NCI-H524 (cell line): Measurements from ENCODE around the gene PRRT2.

Experiments
- DNase-seq, 2 experiments: peaks; one replicate each; lab custom pipeline; 2025; lab: John Stamatoyannopoulos, UW

Gene PRRT2

DNA sequence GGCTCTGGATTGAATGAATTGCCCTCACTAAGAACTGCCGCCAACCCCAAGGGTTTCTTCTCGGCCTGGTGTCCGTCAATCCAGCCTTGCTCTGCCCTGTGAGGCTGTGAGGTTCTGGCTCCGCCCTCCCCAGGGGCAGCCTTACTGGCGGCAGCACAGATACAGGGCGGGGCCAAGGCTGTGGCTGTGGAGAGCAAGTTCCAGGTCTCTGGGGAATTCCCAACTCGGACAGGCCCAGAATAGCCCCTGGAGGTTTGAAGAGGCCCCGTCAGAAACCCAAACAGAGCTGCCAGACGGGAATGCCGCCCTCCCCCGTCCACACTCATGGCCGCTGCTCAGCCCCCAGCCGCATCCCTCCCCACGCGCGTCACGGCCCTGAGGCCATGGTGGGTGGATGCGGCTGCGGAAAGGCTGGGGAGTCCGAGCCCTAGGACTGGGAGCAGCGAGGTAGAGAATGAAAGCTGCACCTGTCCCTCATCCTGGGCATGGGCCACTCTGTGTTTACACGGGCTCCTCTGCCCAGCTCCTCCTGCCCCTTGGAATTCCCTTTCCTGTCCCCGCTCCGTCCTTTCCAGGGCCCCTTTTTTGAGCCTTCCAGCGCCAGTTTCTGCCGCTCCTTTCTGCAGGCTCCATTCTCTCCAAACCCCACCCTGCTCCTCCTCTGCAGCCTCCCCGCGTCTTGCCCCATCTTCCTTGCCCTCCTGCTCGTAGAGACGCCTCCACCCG, 660 bp upstream of the PRRT2 start:
- DNase-seq, result peak; percentile 90 to 98

DNA sequence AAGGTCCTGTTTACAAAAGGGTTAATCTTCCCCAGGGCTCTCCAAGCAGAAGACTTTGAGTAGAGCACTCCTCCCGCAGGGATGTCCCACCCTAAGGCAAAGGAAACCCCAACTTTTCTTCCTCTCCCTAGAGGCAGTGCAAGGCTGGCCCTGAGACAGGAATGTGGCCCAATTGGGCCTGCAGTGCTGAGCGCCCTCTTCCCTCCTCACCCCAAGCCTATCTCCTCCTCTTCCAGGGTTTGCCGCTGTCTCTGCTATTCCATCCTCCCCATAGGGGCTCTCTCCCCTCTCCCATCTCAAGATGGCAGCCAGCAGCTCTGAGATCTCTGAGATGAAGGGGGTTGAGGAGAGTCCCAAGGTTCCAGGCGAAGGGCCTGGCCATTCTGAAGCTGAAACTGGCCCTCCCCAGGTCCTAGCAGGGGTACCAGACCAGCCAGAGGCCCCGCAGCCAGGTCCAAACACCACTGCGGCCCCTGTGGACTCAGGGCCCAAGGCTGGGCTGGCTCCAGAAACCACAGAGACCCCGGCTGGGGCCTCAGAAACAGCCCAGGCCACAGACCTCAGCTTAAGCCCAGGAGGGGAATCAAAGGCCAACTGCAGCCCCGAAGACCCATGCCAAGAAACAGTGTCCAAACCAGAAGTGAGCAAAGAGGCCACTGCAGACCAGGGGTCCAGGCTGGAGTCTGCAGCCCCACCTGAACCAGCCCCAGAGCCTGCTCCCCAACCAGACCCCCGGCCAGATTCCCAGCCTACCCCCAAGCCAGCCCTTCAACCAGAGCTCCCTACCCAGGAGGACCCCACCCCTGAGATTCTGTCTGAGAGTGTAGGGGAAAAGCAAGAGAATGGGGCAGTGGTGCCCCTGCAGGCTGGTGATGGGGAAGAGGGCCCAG, 1.0 kb downstream of the PRRT2 start:
- DNase-seq, result no peak

DNA sequence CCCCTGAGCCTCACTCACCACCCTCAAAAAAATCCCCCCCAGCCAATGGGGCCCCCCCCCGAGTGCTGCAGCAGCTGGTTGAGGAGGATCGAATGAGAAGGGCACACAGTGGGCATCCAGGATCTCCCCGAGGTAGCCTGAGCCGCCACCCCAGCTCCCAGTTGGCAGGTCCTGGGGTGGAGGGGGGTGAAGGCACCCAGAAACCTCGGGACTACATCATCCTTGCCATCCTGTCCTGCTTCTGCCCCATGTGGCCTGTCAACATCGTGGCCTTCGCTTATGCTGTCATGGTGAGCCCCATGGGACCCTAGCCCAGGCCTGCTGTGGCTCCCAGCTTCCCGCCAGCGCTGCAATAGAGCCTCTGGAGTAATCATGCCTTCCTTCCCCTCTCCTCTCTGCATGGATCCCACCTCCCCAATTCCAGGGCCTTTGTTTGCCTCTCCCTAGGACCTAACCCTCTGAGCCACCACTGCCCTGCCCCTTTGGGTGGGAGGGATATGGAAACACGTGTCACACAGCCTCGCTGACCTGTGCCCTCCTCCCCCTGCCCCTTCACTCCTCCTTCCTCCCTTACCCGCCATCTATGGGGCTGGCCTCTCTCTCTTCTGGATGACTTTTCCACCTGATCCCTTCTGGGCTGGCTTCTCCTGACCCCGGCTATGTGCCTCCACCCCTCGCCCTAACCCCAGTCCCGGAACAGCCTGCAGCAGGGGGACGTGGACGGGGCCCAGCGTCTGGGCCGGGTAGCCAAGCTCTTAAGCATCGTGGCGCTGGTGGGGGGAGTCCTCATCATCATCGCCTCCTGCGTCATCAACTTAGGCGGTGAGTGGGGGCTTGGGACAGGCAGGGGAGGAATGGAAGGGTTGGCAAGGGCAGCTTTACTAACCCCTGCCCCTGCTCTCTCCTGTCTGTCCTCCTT, 1.9 kb downstream of the PRRT2 start:
- no peak for DNase-seq

DNA sequence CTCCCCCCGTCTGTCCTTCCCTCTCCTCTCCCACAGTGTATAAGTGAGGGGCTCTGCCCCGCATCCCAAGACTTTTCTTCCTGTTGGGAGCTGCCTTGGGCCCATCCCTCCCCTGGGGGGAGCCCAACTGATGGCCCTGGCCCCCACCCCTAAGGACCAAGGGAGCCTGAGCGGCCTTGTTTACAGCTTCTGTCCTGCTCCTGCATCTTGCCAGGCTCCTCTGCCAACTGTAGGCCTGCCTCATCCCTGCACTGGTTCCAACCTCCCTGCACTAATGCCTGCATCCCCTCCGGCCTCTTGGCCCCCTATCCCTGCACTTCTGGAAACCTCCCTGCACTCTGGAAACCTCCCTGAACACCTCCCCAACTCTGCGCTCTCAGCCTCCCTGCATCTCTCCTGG, 2.6 kb downstream of the PRRT2 start:
- DNase-seq, result no peak

DNA sequence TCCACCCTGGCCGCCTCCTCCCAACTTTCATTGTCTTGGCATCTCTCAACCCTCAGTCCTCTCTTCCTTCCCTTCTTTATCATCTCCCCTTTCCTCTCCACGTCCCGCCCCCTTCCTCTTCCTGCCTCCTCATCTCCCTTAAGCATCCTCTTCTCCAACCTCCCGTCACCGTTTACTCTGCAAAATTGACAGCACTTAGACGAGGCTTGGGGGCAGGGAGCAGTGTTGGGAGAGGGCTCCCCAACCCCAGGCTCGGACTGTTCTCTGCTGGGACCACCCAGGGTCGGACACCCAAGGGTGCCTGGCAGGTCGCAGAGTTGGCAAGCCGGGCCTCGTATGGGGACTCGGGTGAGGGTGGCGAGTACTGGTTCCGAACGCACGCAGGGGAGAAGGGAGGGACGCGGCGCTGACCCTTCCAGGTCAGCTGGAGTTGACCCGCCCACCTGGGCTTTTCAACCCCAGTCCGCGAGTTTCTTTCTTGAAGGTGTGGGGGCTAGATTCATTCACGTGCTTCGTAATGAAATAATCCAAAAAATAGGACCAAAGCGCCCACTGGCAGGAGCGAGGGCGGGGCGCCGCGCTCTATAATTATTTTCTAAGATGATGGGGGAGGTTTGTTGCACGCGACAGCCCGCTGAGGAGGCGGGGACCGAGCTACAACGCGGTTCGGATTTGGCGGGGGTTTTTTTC, 3.2 kb downstream of the PRRT2 start:
- DNase-seq, result no peak

DNA sequence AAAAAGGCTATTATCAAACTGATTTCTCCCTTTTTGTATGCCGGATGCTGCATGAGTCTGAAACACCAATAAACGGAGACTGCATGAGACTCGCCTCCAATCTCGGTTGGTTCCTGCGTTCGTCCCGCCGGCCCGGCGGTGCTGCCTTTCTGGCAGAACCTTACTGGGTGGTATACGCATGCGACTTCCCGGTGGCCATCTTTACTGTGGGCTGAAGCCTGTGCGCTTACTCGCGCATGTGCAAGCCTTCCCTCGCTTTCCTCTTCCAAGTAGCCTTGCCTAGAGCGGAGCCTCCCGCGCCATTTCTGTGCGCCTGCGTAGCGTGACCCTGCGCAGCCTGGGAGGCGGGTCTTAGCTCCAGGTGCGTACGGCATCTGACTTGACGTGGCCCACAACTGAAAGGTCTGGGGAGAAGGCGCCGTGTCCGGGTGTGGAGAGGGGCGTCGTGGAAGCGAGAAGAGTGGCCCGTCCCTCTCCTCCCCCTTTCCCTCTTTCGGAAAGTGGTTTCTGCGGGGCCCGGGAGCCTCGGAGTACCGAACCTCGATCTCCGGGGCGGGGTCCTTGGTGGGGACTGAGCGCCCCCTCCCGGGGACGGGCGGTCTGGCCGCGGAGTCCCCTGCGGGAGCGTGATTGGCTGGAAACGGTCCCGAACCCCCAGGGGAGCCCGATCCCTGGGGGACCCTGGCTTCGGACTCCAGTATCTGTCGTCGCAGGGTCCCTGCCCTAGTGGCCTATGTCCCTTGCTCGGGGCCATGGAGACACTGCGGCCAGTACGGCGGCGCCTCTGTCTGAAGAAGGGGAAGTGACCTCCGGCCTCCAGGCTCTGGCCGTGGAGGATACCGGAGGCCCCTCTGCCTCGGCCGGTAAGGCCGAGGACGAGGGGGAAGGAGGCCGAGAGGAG, 4.0 kb downstream of the PRRT2 start, which contains the start of gene PAGR1:
Gene PAGR1 (plus strand): TSS at position 360 of the 901 bp plus-strand sequence. CDS start 374 bp downstream, at position 734.
- peak; percentile 98 to 100 for DNase-seq

DNA sequence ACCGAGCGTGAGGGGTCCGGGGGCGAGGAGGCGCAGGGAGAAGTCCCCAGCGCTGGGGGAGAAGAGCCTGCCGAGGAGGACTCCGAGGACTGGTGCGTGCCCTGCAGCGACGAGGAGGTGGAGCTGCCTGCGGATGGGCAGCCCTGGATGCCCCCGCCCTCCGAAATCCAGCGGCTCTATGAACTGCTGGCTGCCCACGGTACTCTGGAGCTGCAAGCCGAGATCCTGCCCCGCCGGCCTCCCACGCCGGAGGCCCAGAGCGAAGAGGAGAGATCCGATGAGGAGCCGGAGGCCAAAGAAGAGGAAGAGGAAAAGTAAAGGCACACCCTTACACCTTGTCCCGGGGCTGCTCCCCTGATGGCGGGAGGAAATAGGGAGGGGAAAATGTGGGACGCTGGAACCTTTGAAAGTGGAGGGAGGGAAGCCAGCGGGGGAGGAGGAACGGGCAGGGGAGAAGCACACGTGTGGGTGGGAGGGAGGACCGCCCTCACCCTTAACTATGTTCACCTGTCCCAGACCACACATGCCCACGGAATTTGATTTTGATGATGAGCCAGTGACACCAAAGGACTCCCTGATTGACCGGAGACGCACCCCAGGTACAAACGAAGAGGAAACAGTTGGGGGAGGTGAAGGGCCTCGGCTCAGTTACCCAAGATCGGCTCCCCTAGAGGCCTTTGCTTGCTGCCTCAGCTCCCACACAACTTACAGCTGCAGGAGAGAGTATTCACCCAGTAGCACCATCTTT, 4.9 kb downstream of the PRRT2 start:
- DNase-seq, result peak; percentile 71 to 76

DNA sequence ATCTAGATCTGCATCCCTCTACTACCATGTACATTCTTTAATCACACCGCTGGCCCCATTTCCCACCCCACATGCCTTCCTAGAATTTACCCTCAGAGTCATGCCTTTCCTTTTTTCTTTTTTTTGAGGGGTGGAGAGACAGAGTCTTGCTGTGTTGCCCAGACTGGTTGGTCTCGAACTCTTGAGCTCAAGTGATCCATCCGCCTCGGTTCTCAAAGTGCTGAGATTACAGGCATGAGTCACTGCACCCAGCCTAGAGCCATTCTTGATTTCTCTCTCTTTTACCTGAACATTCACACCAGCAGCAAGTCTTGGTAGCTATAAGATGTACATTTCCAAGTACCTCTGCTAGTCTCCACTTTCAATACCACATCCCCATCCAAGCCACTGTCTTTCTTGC, 6.1 kb downstream of the PRRT2 start:
- DNase-seq, result no peak

DNA sequence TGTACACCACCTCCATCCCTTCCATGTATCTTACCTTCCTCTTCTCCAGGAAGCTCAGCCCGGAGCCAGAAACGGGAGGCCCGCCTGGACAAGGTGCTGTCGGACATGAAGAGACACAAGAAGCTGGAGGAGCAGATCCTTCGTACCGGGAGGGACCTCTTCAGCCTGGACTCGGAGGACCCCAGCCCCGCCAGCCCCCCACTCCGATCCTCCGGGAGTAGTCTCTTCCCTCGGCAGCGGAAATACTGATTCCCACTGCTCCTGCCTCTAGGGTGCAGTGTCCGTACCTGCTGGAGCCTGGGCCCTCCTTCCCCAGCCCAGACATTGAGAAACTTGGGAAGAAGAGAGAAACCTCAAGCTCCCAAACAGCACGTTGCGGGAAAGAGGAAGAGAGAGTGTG, 7.5 kb downstream of the PRRT2 start:
- peak; percentile 35 to 53 for DNase-seq

DNA sequence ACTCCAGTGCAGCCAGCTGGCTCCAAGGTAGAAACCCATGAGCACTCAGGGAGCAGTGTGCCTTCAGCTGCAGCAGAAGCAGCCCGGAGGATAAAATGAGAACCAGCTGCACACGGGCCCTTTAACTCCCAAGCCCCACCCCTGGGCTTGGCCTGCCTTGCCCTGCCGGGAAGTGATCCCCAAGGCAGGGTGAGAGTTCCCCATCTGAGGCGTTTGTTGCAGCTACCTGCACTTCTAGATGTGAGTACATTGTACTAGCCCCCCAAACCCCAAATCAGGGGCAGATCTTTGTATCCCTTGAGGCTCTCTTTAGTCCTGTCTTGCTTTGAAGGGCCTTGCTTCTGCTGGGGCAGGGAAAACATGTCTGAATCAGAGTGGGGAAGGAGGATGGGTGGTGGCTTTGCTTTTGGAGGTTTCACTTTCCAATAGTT, 8.3 kb downstream of the PRRT2 start, which contains the start of gene MVP:
Gene MVP (plus strand): TSS at position 192 of the 431 bp plus-strand sequence. CDS start 10,088 bp downstream, outside the sequence.
- peak; percentile 97 to 98 for DNase-seq

DNA sequence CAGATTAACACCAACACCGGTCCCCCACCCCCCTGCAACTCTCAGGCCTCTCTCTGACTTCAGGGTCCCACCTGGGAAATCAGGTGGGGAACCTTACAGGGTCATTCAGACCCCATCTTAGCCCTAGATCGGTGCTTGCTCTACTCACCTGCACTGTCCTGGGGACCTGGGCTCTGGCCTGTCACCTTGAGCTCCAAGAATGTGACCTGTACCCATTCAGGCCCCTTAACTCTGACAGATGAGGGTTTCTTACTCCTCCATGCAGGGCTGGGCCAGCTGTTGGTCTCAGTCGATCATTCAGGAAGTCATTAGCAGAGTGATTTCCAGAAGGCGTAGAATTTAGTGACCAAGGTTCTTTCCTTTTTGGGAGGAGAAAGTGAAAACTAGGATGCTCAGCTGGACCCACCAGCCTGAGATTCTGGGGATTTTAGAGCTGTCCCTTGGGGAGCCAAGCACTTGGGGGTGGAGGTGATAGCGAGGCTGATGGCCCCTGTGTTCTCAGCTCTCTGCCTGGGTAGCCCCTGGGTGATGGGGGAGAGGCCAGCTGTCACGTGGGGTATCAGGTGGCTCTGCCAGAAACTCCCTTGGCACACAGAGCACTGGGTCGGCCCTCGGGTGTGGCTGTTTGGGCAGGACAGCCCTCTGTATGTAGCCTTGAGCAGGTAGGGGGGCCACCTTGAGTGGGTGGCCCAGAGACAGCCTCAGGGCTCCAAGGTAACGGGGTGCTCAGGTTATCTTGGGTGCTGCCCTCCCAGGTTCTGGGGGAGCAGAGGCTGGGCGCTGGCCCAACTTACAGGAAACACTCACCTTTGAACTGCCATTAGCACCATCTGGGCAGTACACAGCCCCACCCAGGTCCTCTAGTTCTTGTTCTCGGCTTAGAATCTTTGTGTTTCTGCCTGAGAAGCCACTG, 9.0 kb downstream of the PRRT2 start:
- peak; percentile 50 to 61 for DNase-seq

DNA sequence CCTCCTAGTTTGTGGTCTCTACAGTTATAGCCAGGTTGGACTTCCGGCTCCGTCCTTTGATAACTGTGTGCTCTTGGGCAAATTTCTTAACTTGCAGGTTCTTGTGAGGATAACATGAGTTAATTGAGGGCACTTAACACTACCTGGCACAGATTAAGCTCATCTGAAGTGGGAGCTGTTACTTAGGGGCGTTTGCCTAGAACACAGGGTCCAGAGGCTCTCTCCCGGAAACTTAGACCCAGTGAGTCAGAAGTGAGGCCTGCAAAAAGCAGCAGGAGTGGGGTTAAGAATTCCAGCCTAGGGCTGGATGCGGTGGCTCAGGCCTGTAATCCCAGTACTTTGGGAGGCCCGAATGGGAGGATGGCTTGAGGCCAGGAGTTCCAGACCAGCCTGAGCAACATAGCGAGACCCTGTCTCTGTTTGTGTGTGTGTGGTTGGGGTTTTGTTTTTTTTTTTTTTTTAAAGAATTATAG, 9.7 kb downstream of the PRRT2 start:
- DNase-seq, result peak; percentile 58 to 82

DNA sequence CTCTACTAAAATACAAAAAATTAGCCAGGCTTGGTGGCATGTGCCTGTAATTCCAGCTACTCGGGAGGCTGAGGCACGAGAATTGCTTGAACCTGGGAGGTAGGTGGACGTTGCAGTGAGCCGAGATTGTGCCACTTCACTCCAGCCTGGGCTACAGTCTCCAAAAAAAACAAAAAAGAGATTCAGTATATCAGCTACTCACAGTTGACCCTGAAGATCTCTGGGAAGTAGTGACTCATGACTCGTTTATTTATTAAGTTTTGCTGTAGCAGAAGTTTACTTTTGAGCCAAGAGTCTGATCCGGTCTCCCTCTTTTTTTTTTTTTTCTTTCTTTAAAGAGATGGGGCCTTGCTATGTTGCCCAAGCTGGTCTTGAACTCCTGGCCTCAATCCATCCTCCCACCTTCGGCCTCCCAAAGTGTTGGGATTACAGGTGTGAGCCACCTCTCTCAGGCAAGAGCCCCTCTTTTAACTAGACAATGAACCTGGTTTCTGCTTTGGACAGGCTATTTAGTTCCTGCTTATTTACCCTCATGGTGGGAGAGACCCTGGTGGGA, 12.7 kb downstream of the PRRT2 start:
- no peak for DNase-seq

DNA sequence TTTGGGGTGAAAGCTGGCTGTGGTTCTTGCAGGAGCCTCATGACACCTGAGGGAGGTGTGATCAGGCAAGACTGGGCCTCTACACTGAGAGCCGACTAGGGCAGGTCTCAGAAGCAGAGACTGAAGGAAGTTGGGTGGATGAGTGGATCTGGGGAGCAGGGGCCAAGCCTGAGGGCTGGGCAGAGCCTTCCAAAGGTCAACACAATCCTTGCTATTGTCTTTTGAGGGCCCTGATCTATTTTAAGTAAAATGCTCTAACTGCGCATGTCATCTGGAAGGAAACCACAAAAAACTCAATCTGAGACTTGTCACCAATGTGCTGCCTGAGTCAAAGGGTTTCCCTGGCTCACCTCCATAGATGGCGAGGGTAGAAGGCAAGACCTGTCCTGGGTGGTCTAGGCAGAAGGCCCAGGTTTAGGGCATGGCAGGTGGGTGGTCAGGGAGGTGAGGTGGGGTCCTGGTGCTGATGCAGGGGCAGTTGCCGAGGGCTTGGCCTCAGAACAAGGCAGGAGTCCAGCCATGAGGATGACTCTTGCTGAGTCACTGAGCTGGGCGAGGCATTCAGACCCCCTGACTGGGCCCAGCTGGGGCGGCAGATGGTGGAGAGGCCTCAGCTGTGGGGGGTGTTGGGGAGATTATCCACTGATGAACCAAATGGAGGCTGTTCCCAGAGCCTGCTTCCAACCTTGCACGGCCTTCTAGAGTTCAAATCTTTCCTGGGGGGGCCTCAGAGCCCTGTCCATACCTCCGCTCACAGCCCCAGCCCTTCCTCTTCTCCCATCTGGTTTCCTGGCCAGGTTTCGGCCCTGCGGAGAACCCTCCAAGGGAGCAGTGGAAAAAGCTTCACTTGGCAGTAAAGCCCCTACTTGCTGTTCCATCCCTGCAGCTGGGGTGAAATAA, 13.4 kb downstream of the PRRT2 start:
- peak; percentile 99 for DNase-seq

DNA sequence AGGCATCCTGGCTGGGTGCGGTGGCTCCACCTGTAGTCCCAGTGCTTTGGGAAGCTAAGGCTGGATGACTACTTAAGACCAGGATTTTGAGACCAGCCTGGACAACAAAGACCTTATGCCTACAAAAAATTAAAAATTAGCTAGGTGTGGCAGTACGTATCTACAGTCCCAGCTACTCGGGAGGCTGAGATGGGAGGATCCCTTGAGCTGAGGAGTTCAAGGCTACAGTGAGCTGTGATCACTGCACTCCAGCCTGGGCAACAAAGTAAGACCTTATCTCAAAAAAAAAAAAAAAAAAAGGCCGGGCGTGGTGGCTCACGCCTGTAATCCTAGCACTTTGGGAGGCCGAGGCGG, 14.3 kb downstream of the PRRT2 start:
- DNase-seq, result no peak

DNA sequence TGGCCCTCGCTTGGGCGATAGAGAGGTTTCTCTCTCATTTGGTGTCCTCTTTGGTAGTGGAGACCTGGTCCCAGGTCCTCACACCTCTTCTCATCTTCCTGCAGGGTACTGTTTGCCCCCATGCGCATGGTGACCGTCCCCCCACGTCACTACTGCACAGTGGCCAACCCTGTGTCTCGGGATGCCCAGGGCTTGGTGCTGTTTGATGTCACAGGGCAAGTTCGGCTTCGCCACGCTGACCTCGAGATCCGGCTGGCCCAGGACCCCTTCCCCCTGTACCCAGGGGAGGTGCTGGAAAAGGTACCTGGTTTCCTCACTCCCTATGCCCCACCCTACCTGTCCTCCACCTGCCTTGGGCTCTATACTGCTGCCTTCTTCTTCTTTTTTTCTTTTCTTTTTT, 18.8 kb downstream of the PRRT2 start:
- DNase-seq, result no peak

DNA sequence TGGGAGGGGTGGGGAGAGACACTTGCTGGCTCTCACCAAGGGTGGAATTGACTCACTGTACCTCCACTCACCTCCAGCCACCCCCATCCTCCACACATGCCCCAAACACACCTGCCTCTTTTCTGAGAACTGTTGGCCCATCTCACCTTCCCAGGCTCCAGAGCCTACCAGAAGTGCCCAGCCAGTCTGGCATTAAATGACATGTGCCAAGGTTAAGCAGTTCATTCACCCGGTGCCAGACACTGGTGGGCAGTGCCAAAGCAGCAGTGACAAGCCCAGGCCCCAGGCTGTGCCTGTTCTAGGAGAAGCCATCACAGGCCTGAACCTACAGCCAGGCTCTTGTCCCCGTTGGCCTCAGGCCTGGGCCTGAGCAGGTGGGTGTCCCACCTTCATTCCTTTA, 19.5 kb downstream of the PRRT2 start:
- DNase-seq, result no peak
